Trophoblast cell (in vitro differentiated cells and primary cell): Measurements from ENCODE around the gene TMEM184C.
A peak's percentile ranks its signal among the peaks of the same experiment; 100 is the strongest.

Experiments
- DNase-seq, 2 donors: peaks; one replicate each; pipeline ENCODE4 v3.0.0-alpha.2; 2016
- H2AFZ ChIP-seq: 2 replicates; pipeline ENCODE4 v1.6.1; 2013; ENCODE audit warnings: low read length, moderate library complexity, mild to moderate bottlenecking; ENCODE audit not compliant: insufficient read depth, poor library complexity
- H2AK5ac ChIP-seq: 2 replicates; pipeline ENCODE4 v1.6.1; 2013; ENCODE audit warnings: mild to moderate bottlenecking, low read length
- H2BK120ac ChIP-seq: 2 replicates; pipeline ENCODE4 v1.6.1; 2013; ENCODE audit warnings: low read length, mild to moderate bottlenecking, moderate library complexity; ENCODE audit not compliant: insufficient read depth, poor library complexity
- H2BK12ac ChIP-seq: 2 replicates; pipeline ENCODE4 v1.6.1; 2013; ENCODE audit warnings: mild to moderate bottlenecking, low read length, moderate library complexity
- H2BK5ac ChIP-seq: 2 replicates; pipeline ENCODE4 v1.6.1; 2013; ENCODE audit warnings: low read length, low read depth, moderate library complexity, mild to moderate bottlenecking; ENCODE audit not compliant: poor library complexity
- H3K14ac ChIP-seq: 2 replicates; pipeline ENCODE4 v1.6.1; 2013; ENCODE audit warnings: mild to moderate bottlenecking, low read length
- H3K18ac ChIP-seq: 2 replicates; pipeline ENCODE4 v1.6.1; 2013; ENCODE audit warnings: mild to moderate bottlenecking, low read length
- H3K23ac ChIP-seq: 2 replicates; pipeline ENCODE4 v1.6.1; 2013; ENCODE audit warnings: low read length
- H3K27ac ChIP-seq: 2 replicates; pipeline ENCODE4 v1.5.1; 2013; ENCODE audit warnings: low read depth, mild to moderate bottlenecking, inconsistent platforms, low read length, moderate library complexity
- H3K27me3 ChIP-seq: 2 replicates; pipeline ENCODE4 v1.6.1; 2013; ENCODE audit warnings: inconsistent platforms, mild to moderate bottlenecking, low read length, moderate library complexity; ENCODE audit not compliant: insufficient read depth
- H3K36me3 ChIP-seq, 2 experiments: 1 replicate in 1 of 2; 2 replicates in 1 of 2; pipeline ENCODE4 v1.6.1; 2013; ENCODE audit warnings: low read length in 2 of 2, mild to moderate bottlenecking in 2 of 2, moderate library complexity in 1 of 2; ENCODE audit not compliant: insufficient read depth in 2 of 2, control insufficient read depth in 1 of 2
- H3K4ac ChIP-seq: 2 replicates; pipeline ENCODE4 v1.6.1; 2013; ENCODE audit warnings: low read depth, mild to moderate bottlenecking, low read length, moderate library complexity
- H3K4me1 ChIP-seq, 2 experiments: 1 replicate in 1 of 2; 2 replicates in 1 of 2; pipeline ENCODE4 v1.6.1; 2013; ENCODE audit warnings: low read length in 2 of 2, mild to moderate bottlenecking in 2 of 2, moderate library complexity in 1 of 2; ENCODE audit not compliant: insufficient read depth in 2 of 2, control insufficient read depth in 1 of 2
- H3K4me2 ChIP-seq: 2 replicates; pipeline ENCODE4 v1.6.1; 2013; ENCODE audit warnings: inconsistent platforms, mild to moderate bottlenecking, low read length, moderate library complexity
- H3K4me3 ChIP-seq: 2 replicates; pipeline ENCODE4 v1.5.1; 2013; ENCODE audit warnings: mild to moderate bottlenecking, low read depth, low read length, inconsistent platforms
- H3K79me1 ChIP-seq: one replicate; pipeline ENCODE4 v1.6.1; 2013; ENCODE audit warnings: low read length
- H3K79me2 ChIP-seq: 2 replicates; pipeline ENCODE4 v1.6.1; 2013; ENCODE audit warnings: low read length, mild to moderate bottlenecking; ENCODE audit not compliant: control insufficient read depth, insufficient read depth, poor library complexity
- H3K9ac ChIP-seq: 2 replicates; pipeline ENCODE4 v1.6.1; 2013; ENCODE audit warnings: mild to moderate bottlenecking, low read length
- H3K9me3 ChIP-seq: 2 replicates; pipeline ENCODE4 v1.6.1; 2013; ENCODE audit warnings: low read depth, mild to moderate bottlenecking, control low read depth, inconsistent platforms, low read length; ENCODE audit not compliant: insufficient read depth
- H4K12ac ChIP-seq: 2 replicates; pipeline ENCODE4 v1.6.1; 2013; ENCODE audit warnings: low read depth, mild to moderate bottlenecking, low read length, moderate library complexity
- H4K8ac ChIP-seq: 2 replicates; pipeline ENCODE4 v1.6.1; 2013; ENCODE audit warnings: low read depth, mild to moderate bottlenecking, low read length, moderate library complexity
- H4K91ac ChIP-seq: one replicate; pipeline ENCODE4 v1.6.1; 2013; ENCODE audit warnings: low read depth, mild to moderate bottlenecking, low read length, moderate library complexity
- WGBS: extraction: QIAGEN DNeasy Blood & Tissue Kit; methylation state at CpG from one replicate; pipeline ENCODE4 v1.1.7; 2013; ENCODE audit warnings: missing lambda C conversion rate; ENCODE audit not compliant: insufficient read length, insufficient coverage; ENCODE audit errors: extremely low coverage; 5-methylcytosine and 5-hydroxymethylcytosine counted together

TMEM184C gene

GRCh38 chr4:147678106-147678505, 60.9 kb downstream of the TMEM184C start:
- WGBS = no CpG with 5 or more reads among the region's 5 CpGs

DNA sequence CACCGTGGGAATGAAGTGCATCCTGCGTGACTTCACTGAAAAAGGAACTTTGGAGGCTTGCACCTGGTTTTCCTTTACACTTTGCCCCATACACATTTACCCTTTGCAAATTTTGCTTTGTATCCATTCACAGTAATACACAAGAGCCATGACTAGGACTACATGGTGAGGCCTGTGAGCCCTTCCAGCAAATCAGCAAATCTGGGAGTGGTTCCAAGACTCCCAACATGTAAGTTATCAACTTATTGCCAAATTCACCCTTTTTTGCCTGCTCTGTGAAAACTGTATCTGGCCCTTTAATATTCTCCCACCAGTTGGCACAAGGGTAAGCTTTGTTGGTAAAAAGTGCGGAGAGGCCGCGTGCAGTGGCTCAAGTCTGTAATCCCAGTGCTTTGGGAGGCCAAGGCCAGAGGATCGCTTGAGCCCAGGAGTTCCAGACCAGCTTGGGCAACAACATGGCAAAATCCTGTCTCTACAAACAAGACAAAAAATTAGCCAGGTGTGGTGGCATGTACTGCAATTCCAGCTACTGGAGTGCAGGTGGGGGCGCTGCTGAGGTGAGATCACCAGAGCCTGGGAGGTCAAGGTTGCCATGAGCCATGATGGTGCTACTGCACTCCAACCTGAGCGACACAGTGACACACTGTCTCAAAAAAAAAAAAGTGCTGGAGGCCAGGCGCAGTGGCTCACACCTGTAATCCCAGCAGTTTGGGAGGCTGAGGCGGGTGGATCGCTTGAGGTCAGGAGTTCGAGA, 61.8 kb downstream of the TMEM184C start:
- H3K27me3 ChIP-seq = no peaks in the 10 kb centered on the region
- no peak overlapping the region for H3K4me3 ChIP-seq
- H3K9me3 ChIP-seq = no peaks in the 10 kb centered on the region
- H3K4me1 ChIP-seq = no peaks in the 10 kb centered on the region
- no peak overlapping the region for H2AFZ ChIP-seq
- H2BK5ac ChIP-seq = no peak overlapping the region
- DNase-seq = peak; percentile 57 to 63
- no peak overlapping the region for H3K4ac ChIP-seq
- no peak overlapping the region for H2BK120ac ChIP-seq
- no peak overlapping the region for H2BK12ac ChIP-seq
- H3K14ac ChIP-seq = no peak overlapping the region
- H4K8ac ChIP-seq = no peak overlapping the region
- no peak overlapping the region for H3K9ac ChIP-seq
- H3K79me2 ChIP-seq = peaks cover 3% of the 10 kb centered on the region
- H4K91ac ChIP-seq = no peak overlapping the region
- no peak overlapping the region for H2AK5ac ChIP-seq
- no peak overlapping the region for H3K27ac ChIP-seq
- no peak overlapping the region for H3K23ac ChIP-seq
- H3K18ac ChIP-seq = no peak overlapping the region
- no CpG with 5 or more reads among the region's 12 CpGs for WGBS
- H3K36me3 ChIP-seq = peaks cover 2 to 7% of the 10 kb centered on the region in 2 experiments
- no peak overlapping the region for H4K12ac ChIP-seq
- no peak overlapping the region for H3K4me2 ChIP-seq
- H3K79me1 ChIP-seq = peaks cover 3% of the 10 kb centered on the region

More at GRCh38 chr4:147678106-147678505, 60.9 kb downstream of the TMEM184C start:
- Histone ChIP-seq H3K18ac (no peak overlapping the region), H3K27me3 (no peaks in the 10 kb centered on the region), H2BK5ac (no peak overlapping the region), H3K79me1 (no peaks in the 10 kb centered on the region), H3K9me3 (no peaks in the 10 kb centered on the region), H4K8ac (no peak overlapping the region), H3K36me3 (peaks cover 2 to 7% of the 10 kb centered on the region in 2 experiments), H3K4ac (no peak overlapping the region), H3K14ac (no peak overlapping the region), H3K4me1 (no peaks in the 10 kb centered on the region), H3K27ac (no peak overlapping the region), H3K4me3 (no peak overlapping the region), H4K91ac (no peak overlapping the region), H2BK12ac (no peak overlapping the region), H3K4me2 (no peak overlapping the region), H2BK120ac (no peak overlapping the region), H2AFZ (no peak overlapping the region), H3K9ac (no peak overlapping the region), H3K79me2 (no peaks in the 10 kb centered on the region), H3K23ac (no peak overlapping the region), H4K12ac (no peak overlapping the region), H2AK5ac (no peak overlapping the region)
- DNase-seq = no peak

DNA sequence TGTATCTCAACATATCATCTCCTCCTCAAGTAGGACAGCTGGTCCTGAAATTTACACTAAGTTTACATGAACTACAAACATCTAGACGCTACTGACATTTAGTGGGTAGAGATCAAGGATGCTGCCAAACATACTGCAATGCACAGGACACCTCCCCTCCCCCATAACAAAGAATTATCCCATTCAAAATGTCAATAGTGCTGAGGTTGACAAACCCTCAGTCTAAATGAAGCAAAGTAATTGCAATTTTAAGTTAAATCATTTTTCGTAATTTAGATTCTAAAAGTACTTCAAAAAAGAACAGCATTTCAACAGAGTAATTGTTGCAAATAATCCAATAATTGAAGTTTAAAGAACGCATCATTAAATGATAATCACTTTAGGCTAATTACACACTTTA, 65.6 kb downstream of the TMEM184C start:
- no peak overlapping the region for H3K27ac ChIP-seq
- DNase-seq = no peak
- H3K9me3 ChIP-seq = no peaks in the 10 kb centered on the region
- peaks cover 6% of the 10 kb centered on the region for H3K79me1 ChIP-seq
- H3K36me3 ChIP-seq = peaks cover 2 to 7% of the 10 kb centered on the region in 2 experiments
- H3K4me3 ChIP-seq = no peak overlapping the region
- peaks cover 0 to 3% of the 10 kb centered on the region in 2 experiments for H3K4me1 ChIP-seq
- no peak overlapping the region for H4K12ac ChIP-seq
- no CpG with 5 or more reads among the region's 3 CpGs for WGBS
- no peaks in the 10 kb centered on the region for H3K27me3 ChIP-seq
- peaks cover 3% of the 10 kb centered on the region for H3K79me2 ChIP-seq
- no peak overlapping the region for H4K8ac ChIP-seq
- H3K23ac ChIP-seq = no peak overlapping the region
- H2BK12ac ChIP-seq = no peak overlapping the region
- H2BK5ac ChIP-seq = no peak overlapping the region
- H2AFZ ChIP-seq = no peak overlapping the region
- H3K18ac ChIP-seq = no peak overlapping the region
- H4K91ac ChIP-seq = no peak overlapping the region
- no peak overlapping the region for H2BK120ac ChIP-seq
- no peak overlapping the region for H3K9ac ChIP-seq
- H3K14ac ChIP-seq = no peak overlapping the region
- H2AK5ac ChIP-seq = no peak overlapping the region
- no peak overlapping the region for H3K4ac ChIP-seq
- no peak overlapping the region for H3K4me2 ChIP-seq

DNA sequence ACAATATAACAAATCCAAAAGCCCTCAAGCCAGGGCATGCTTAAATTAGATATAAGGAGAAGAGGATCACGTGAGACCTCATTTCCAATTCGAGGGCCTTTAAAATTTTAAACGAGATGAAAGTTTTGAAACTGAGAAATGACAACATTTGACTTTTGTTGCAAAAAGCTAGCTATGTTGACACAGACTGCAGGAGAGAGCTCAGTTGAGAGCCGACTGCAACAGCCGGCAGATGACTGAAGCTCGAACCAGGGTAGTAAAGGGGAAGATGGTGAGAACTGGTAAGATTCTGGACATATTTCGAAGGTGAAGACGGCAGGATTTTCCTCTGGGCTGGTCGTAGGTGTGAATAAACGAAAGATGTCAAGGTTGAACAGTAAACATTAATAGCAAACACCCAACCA, 66.0 kb downstream of the TMEM184C start:
- WGBS = no CpG with 5 or more reads among the region's 10 CpGs
- no peak overlapping the region for H3K23ac ChIP-seq
- no peak overlapping the region for H2BK5ac ChIP-seq

More for the DNA sequence above, 66.0 kb downstream of the TMEM184C start:
- Histone ChIP-seq H4K12ac (no peak overlapping the region), H2BK12ac (no peak overlapping the region), H3K27me3 (no peaks in the 10 kb centered on the region), H3K27ac (no peak overlapping the region), H3K36me3 (peaks cover 2 to 7% of the 10 kb centered on the region in 2 experiments), H3K4me3 (no peak overlapping the region), H2BK120ac (no peak overlapping the region), H3K4me1 (peaks cover 0 to 3% of the 10 kb centered on the region in 2 experiments), H4K91ac (no peak overlapping the region), H2AK5ac (no peak overlapping the region), H3K79me1 (peaks cover 6% of the 10 kb centered on the region), H3K9me3 (no peaks in the 10 kb centered on the region), H3K4ac (no peak overlapping the region), H2AFZ (no peak overlapping the region), H3K4me2 (peak overlapping the region; percentile 69), H3K18ac (no peak overlapping the region), H4K8ac (no peak overlapping the region), H3K14ac (no peak overlapping the region), H3K9ac (peak overlapping the region; percentile 65), H3K79me2 (peaks cover 3% of the 10 kb centered on the region)
- DNase-seq = peak in 1 of 2 donors; percentile 53
